Brain microvascular endothelial cell (primary cell): Measurements from ENCODE around the gene LRRC27.
A peak's percentile ranks its signal among the peaks of the same experiment; 100 is the strongest.

Source experiments
- DNase-seq: peaks from one replicate; pipeline ENCODE4 v3.0.0-alpha.2; 2020
- H3K27ac ChIP-seq: fragments of 250-450 bp; sonication (Bioruptor Pico); 2 replicates; pipeline ENCODE4 v1.5.1; 2020; ENCODE audit warnings: mild to moderate bottlenecking, moderate library complexity
- H3K27me3 ChIP-seq: fragments of 250-450 bp; sonication (Bioruptor Pico); replicated peaks from 2 replicates; pipeline ENCODE4 v1.5.1; 2020; ENCODE audit warnings: mild to moderate bottlenecking
- H3K36me3 ChIP-seq: fragments of 250-450 bp; sonication (Bioruptor Pico); replicated peaks from 2 replicates; pipeline ENCODE4 v1.5.1; 2020; ENCODE audit warnings: mild to moderate bottlenecking
- H3K4me3 ChIP-seq: 2 replicates; pipeline ENCODE4 v1.5.1; 2011; ENCODE audit warnings: low read depth, mild to moderate bottlenecking, control low read depth, low read length, moderate library complexity
- in situ Hi-C: cut with HindIII; loops from 2 replicates; pipeline ENCODE4 v1.10.0; 2017; ENCODE audit warnings: low sequenced_read_pairs, low pct_ligation_motif_present
- TF ChIP-seq, protein P1 (sequence below): IDR thresholded peaks from 2 replicates; pipeline ENCODE4 v1.5.1; 2011; ENCODE audit warnings: low read depth, mild to moderate bottlenecking, moderate library complexity, low read length, control low read depth, inconsistent platforms; ENCODE audit errors: missing control alignments

The LRRC27 gene

DNA sequence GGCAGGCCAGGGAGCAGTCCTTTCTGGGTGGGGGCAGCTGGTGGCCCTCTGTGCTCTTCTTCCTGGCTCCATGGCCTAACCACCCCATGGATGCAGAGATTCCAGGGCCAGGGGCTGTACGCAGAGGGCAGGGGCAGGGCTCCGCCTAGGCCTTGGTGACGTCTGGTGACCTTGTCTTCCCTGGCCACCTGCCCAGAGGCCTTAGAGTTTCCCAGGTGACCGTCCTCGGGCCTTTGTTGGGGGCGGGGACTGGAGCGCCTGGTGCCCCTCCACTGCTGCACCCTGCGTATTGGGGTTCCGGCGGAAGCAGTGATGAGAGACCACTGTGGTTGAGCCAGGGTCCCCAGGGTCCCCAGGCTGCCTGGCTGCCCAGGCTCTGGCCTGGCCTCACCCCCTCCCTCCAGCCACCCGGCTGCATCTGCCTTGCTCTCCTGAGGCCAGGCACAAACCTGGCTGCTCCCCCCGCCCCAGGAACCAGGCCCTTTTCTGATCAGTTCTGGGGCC, 75.3 kb downstream of the LRRC27 start:
- no peak overlapping the region for H3K27ac ChIP-seq
- H3K4me3 ChIP-seq: no peak overlapping the region
- no peaks in the 10 kb centered on the region for H3K27me3 ChIP-seq
- TF ChIP-seq, protein P1, sequence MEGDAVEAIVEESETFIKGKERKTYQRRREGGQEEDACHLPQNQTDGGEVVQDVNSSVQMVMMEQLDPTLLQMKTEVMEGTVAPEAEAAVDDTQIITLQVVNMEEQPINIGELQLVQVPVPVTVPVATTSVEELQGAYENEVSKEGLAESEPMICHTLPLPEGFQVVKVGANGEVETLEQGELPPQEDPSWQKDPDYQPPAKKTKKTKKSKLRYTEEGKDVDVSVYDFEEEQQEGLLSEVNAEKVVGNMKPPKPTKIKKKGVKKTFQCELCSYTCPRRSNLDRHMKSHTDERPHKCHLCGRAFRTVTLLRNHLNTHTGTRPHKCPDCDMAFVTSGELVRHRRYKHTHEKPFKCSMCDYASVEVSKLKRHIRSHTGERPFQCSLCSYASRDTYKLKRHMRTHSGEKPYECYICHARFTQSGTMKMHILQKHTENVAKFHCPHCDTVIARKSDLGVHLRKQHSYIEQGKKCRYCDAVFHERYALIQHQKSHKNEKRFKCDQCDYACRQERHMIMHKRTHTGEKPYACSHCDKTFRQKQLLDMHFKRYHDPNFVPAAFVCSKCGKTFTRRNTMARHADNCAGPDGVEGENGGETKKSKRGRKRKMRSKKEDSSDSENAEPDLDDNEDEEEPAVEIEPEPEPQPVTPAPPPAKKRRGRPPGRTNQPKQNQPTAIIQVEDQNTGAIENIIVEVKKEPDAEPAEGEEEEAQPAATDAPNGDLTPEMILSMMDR: no peak
- peaks cover 4% of the 10 kb centered on the region for H3K36me3 ChIP-seq
- DNase-seq: no peak
- in situ Hi-C loops: no loop called here

DNA sequence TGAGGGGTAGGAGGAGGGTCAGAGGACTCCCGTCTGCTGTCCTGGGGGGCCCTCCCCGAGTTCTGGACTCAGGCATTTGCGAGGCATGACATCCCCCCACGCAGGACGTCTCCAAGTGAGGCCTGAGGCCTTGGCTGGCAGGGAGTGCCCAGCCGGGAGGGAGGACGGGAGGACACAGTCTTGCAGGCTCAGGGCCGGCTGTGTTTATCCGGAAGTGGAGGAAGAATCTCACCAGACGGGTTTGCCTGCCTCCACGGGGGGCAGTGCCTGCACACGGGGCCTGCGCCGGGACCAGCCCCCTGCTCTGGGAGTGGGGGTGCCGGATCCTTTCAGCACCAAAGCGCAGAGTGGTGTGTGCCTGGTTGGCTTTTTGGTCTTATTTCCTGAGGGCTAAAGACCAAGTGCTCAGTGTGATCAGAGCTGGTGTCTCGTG, 75.9 kb downstream of the LRRC27 start:
- H3K27me3 ChIP-seq: no peaks in the 10 kb centered on the region
- TF ChIP-seq, protein P1: peak; percentile 15
- H3K4me3 ChIP-seq: no peak overlapping the region
- peak; percentile 31 for DNase-seq
- in situ Hi-C loops: no loop called here
- H3K36me3 ChIP-seq: peaks cover 4% of the 10 kb centered on the region
- no peak overlapping the region for H3K27ac ChIP-seq

DNA sequence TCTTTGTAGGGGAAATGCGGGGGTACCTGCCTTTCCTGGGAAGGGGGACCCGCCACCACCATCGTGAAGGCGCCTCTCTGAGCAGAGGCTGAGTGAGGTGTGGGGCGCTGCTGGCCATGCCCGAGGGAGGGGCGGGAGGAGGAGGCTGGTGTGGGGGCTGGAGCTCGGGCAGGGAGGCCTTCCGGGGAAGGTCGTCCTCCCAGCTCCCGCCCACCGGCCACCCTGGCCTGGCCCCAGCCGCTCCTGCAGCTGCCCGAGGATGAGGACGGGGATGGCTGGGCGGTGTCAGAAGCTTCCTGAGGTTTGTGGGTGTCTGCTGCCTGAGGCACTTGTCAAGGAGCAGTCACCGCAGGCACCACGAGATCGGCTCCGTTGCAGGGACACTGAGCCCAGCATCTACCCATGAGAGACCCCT, 76.4 kb downstream of the LRRC27 start:
- H3K27ac ChIP-seq: no peak overlapping the region
- no peak overlapping the region for H3K4me3 ChIP-seq

DNA sequence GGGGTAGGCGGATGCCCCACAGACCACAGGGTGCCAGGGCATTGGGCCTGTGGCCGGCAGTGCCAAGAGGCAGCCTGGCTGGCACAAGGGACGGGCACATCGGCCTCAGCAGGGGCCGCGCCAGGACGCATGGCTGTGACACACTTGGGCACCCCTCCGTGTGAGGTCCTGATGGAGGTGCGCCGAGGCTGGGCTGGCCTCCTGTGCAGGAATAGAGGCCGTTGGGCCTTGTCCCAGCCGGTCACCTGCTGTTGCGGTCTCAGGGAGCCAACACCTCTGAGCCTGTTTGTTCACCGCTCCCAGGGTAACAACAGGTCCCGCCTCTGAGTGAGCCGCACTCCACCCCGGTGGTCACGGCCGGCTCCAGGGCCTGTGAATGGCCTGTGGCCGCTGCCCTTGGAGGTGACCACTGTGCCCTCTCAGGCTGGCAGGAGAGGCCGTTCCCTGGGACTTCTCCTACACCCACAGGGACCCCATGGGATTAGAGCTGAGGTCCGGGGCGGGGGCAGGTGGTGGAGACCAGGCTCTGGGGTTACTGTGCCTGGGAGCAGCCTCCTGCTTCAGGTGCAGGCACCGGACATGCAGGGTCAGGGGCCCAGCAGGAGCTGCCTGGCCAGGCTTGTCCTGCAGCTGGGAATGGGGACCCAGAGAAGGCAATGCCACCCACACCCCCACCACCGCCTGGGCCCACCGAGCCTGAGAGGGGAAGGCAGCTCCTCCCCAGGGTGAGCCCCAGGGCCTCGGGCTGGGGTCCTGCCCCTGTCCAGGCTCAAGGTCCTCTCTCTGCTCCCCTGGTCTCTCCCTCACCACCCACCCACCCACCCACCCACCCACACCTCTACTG, 77.1 kb downstream of the LRRC27 start:
- H3K27ac ChIP-seq: no peak overlapping the region
- H3K36me3 ChIP-seq: peaks cover 4% of the 10 kb centered on the region
- H3K4me3 ChIP-seq: no peak overlapping the region
- in situ Hi-C loops: no loop called here
- no peak for DNase-seq
- H3K27me3 ChIP-seq: no peaks in the 10 kb centered on the region
- TF ChIP-seq, protein P1: no peak

More for the DNA sequence above, 76.4 kb downstream of the LRRC27 start:
- no peak for DNase-seq
- Histone ChIP-seq H3K36me3 (peaks cover 4% of the 10 kb centered on the region), H3K27me3 (no peaks in the 10 kb centered on the region)
- TF ChIP-seq, protein P1: no peak
- in situ Hi-C loops: no loop called here

DNA sequence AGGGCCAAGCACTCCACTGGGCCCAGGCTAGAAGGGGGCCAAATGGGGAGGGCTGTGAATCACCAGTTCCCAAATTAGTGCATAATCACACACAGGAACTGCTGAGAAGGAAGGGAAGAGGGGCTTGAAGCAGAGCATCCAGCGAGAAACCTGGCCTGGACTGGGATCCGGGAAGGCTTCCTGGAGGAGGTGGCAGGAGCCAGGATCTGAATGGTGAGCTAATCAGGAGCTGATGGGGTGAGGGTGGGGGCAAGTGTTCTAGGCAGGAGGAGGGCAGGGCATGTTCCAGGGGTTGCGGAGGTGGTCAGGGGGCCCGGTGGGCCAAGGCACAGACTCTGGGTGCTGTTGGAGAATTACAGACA, 77.7 kb downstream of the LRRC27 start:
- TF ChIP-seq, protein P1: no peak
- DNase-seq: no peak
- Histone ChIP-seq H3K27me3 (no peaks in the 10 kb centered on the region), H3K36me3 (peaks cover 4% of the 10 kb centered on the region), H3K27ac (no peak overlapping the region), H3K4me3 (no peak overlapping the region)
- in situ Hi-C loops: no loop called here
